Activated T-helper 2 cell treated with anti-CD3 and anti-CD28 coated beads, Interferon-gamma antibody, Interleukin-2, Interleukin-4, amounts not matched to agents 10 μg/mL and 5 μg/mL and 100 μg/mL, durations not matched to agents 14 hours and 24 hours and 36 hours (primary cell): ENCODE measurements around the gene ASB18. TPM values are rescaled to one million over a fixed set of nuclear protein-coding genes. Genes with fewer than 3 reads are reported as not detected.

Source experiments
- DNase-seq: peaks from one replicate; pipeline ENCODE4 v3.0.0; 2021; ENCODE audit warnings: low spot score
- H3K27ac Mint-ChIP-seq: one replicate; pipeline ENCODE4 v1.8.0; 2021; ENCODE audit warnings: mixed read lengths
- H3K27me3 Mint-ChIP-seq: one replicate; pipeline ENCODE4 v1.8.0; 2021; ENCODE audit warnings: low read depth, mixed read lengths
- H3K36me3 Mint-ChIP-seq: one replicate; pipeline ENCODE4 v1.8.0; 2021; ENCODE audit warnings: low read depth, mixed read lengths
- H3K4me1 Mint-ChIP-seq: one replicate; pipeline ENCODE4 v1.8.0; 2021; ENCODE audit warnings: low read depth, mixed read lengths
- H3K4me3 Mint-ChIP-seq: one replicate; pipeline ENCODE4 v1.8.0; 2021; ENCODE audit warnings: low read depth, mild to moderate bottlenecking, moderate library complexity, mixed read lengths
- H3K9me3 Mint-ChIP-seq: one replicate; pipeline ENCODE4 v1.8.0; 2021; ENCODE audit warnings: mixed read lengths
- intact Hi-C: fragments of 100-400 bp; cut with micrococcal nuclease; formaldehyde crosslinking; loops from one replicate; pipeline ENCODE4 v1.15.1; 2023
- total RNA-seq: library from RNA; stranded (reverse); gene quantifications from 2 replicates; pipeline ENCODE4 v1.2.3, GENCODE V29; 2022

ASB18 gene
- total RNA-seq, 1 donor from 2014 or later: not detected

DNA sequence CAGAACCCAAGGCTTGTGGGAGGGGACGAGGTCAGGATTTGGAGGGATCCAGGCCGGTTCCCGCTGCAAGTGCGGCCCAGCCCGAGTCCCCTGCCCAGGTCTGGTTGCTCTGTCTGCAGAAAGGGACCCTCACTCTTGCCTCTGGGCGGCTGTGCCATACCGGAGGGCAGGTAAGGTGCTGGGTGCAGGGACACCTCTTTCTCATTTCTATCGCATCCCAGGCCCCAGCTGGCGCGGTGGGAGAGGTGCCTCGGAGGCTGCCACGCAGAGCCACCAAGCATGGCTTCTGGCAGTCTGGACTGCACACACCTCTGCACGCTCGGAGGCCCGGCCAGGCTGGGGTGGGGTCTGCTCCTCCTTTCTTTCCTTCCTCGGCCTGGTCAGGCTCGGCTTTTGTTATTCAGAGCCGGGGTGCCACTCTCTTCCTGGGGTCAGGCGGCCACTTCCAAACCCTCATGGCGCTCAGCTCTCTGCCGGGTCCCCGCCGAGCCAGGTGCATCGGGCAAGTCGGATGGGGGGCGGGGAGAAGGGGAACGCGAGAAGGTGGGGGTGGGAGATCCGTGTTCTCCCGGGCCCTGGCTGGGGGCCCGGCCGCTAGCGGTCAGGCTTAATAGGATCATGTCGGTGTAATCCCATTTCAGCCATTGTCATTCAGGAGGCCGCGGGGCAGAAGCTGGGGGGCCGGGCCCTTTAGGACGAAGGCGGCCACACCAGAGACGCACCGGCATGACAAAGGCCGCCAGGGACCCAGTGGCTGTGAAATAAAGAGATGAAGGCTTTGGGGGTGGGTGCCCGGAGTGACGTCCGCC lies 105.0 kb downstream of the ASB18 start:
- DNase-seq: no peak
- H3K27me3 Mint-ChIP-seq: peaks cover 40% of the 10 kb centered on the region
- no peaks in the 10 kb centered on the region for H3K36me3 Mint-ChIP-seq
- H3K4me3 Mint-ChIP-seq: no peak overlapping the region
- intact Hi-C loops: no loop called here
- no peaks in the 10 kb centered on the region for H3K4me1 Mint-ChIP-seq
- no peaks in the 10 kb centered on the region for H3K9me3 Mint-ChIP-seq
- no peak overlapping the region for H3K27ac Mint-ChIP-seq

DNA sequence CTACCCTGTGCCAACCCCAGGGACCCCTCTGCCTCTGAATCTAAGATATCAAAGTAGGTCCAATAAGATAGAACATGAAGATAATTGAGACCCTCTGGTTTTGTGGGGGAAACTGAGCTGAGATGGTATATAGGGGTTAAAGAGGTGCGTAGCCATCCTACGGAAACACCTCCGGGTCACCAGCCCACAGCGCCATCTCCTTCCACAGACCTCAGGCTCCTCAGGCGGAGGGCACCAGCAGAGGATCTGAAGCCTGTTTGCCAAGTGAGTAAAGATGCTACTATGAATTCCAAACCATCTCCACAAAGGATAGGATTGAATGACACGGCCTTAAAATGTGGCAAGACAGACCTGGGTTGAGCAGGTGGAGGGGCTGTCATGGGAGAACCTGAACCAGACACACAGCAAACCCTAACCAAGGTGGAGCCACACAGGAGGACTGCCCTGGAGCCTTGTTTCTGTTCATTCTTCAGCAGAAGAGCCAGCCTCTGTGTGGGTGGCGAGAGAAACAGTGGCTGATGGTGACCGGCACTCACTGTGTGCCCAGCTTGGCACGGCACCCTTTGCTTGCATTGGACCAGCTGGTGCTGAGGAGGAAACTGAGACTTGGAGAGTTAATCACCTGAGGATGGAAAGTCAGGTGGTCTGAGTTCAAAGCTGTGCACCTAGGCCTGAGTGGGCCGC lies 106.2 kb downstream of the ASB18 start:
- Mint-ChIP-seq H3K4me3 (no peak overlapping the region), H3K27ac (no peak overlapping the region), H3K4me1 (no peaks in the 10 kb centered on the region), H3K9me3 (peaks cover 7% of the 10 kb centered on the region), H3K27me3 (peaks cover 39% of the 10 kb centered on the region), H3K36me3 (no peaks in the 10 kb centered on the region)
- no peak for DNase-seq
- intact Hi-C loops: no loop called here

- Mint-ChIP-seq H3K4me1 (no peaks in the 10 kb centered on the region), H3K27me3 (peaks cover 33% of the 10 kb centered on the region), H3K27ac (no peak overlapping the region), H3K36me3 (no peaks in the 10 kb centered on the region), H3K9me3 (peaks cover 11% of the 10 kb centered on the region), H3K4me3 (no peak overlapping the region)
- no peak for DNase-seq
- intact Hi-C loops: no loop called here
Observed at GRCh38 chr2:236157366-236157765, 106.8 kb downstream of the ASB18 start.

DNA sequence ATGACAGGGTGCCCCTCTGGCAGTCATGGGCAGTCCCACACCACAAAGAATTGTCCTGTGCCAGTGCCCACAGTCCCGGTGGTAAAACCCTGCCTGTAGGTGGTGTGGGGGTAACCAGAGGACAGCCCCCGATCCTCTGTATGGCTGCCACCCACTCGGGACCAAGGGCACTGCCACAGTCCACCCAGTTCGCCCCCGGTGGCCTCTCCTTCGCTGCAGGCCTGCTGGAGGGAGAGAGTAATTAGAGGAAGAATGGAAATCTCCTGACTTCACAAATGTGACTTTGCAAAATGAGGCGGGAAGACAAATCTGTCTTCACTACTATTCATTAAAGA lies 107.4 kb downstream of the ASB18 start:
- intact Hi-C loops: no loop called here
- H3K9me3 Mint-ChIP-seq: peaks cover 11% of the 10 kb centered on the region
- H3K4me1 Mint-ChIP-seq: no peaks in the 10 kb centered on the region
- no peaks in the 10 kb centered on the region for H3K36me3 Mint-ChIP-seq
- DNase-seq: no peak
- H3K4me3 Mint-ChIP-seq: no peak overlapping the region
- H3K27me3 Mint-ChIP-seq: peaks cover 28% of the 10 kb centered on the region
- H3K27ac Mint-ChIP-seq: no peak overlapping the region

DNA sequence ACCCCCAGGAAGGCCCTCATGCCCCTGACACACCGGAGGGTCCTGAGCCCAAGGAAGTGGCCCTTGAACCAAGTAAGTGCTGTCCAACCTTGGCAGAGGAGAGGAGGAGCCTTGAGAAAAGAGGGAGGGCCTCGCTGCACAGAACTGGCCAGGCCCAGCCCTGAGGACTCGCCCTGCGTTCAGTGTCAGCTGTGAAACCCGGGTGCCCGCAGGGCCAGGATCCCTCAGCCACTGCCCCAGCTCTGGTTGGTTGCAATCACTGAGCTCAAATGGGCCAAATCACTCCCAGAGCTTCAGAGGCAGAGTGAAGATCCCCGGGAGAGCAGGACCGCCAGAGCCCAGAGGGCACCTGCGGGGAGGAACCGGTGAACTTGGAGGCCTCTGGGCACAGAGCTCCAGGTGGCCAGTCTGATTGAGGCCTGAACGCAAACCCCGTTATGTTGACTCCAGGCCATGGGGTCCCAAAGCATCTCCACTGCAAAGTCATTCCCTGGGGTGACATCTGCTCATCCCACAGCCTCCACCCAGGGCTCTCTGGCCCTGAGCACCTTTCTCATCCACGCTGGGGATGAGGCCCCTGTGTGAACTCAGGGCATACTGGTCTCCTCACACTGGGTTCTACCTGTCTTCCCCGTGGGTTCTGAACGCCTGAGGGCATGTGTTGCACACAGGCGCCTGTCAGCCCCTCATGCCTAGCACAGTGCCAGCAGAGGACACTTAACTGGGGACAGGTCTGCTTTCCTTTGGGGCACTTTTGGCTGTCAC lies 107.9 kb downstream of the ASB18 start:
- no peaks in the 10 kb centered on the region for H3K4me1 Mint-ChIP-seq
- no peak overlapping the region for H3K27ac Mint-ChIP-seq
- peaks cover 23% of the 10 kb centered on the region for H3K27me3 Mint-ChIP-seq
- no peaks in the 10 kb centered on the region for H3K36me3 Mint-ChIP-seq
- no peak for DNase-seq
- intact Hi-C loops: no loop called here
- peaks cover 11% of the 10 kb centered on the region for H3K9me3 Mint-ChIP-seq
- no peak overlapping the region for H3K4me3 Mint-ChIP-seq

DNA sequence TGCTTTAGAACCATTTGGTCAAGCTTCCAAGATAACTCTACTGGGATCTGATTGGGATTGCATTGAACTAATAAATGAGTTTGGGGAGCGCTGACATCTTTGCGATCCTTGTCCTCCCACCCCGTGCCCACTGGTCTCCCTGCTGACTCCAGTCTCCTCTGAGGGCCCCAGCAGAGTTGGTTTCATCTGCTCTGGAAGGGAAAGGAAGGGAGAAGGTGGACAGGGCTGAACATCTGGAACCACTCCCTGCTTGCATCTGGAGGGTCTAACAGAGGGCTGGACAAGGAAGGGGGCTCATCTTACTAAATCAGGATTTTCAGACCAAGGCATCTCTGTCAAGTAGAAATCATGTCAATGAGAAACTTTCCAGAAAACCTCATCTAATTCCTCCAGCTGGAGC lies 108.8 kb downstream of the ASB18 start:
- intact Hi-C loops: no loop called here
- peaks cover 11% of the 10 kb centered on the region for H3K9me3 Mint-ChIP-seq
- peaks cover 16% of the 10 kb centered on the region for H3K27me3 Mint-ChIP-seq
- DNase-seq: no peak
- H3K36me3 Mint-ChIP-seq: no peaks in the 10 kb centered on the region
- H3K27ac Mint-ChIP-seq: no peak overlapping the region
- H3K4me1 Mint-ChIP-seq: no peaks in the 10 kb centered on the region
- H3K4me3 Mint-ChIP-seq: no peak overlapping the region

DNA sequence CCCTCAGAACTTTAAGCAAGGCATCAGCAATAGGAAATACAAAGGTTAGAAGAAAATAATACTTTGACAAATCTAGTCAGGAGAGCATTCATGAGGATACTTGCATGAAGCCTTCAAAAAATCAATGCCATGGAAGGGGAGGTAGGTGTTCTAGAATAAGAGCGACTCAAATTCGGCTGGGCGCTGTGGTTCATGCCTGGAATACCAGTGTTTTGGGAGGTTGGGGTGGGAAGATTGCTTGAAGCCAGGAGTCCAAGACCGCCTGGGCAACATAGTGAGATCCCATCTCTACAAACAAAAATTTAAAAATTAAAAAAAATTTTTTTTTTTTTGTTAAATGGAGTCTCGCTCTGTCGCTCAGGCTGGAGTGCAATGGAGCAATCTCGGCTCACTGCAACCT lies 117.8 kb downstream of the ASB18 start:
- no peak for DNase-seq
- Mint-ChIP-seq H3K36me3 (no peaks in the 10 kb centered on the region), H3K9me3 (no peaks in the 10 kb centered on the region), H3K4me1 (no peaks in the 10 kb centered on the region), H3K4me3 (no peak overlapping the region), H3K27ac (no peak overlapping the region), H3K27me3 (peaks cover 8% of the 10 kb centered on the region)
- intact Hi-C loops: no loop called here

DNA sequence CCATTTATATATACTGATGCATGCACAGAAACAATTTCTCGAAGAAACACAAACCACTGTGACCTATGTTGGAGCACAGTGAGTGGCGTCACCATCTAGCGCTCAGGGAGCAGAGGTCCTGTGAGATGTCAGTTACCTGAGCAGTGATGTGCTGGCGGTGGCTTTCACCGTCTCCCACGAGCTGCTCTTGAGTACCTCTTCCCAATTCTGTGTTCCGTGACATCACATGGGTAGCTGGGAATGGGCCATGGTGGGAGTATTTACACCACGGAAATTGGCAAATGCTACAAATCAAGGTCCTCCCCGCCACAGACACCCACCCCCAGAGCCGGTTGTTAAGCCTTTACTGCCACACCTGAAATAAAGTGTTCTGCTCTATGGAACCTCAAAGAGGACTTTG lies 120.4 kb downstream of the ASB18 start:
- intact Hi-C loops: no loop called here
- Mint-ChIP-seq H3K27ac (no peak overlapping the region), H3K4me3 (no peak overlapping the region), H3K9me3 (no peaks in the 10 kb centered on the region), H3K36me3 (no peaks in the 10 kb centered on the region), H3K27me3 (peaks cover 8% of the 10 kb centered on the region), H3K4me1 (no peaks in the 10 kb centered on the region)
- DNase-seq: no peak

Other genes with a start within 250 kb of the ASB18 start
- gene GBX2, start 96.0 kb downstream of the ASB18 start, total RNA-seq: not detected in 2 replicates